Cardiac muscle cell (in vitro differentiated cells and primary cell): ENCODE measurements around the gene AGPAT4. TPM values are rescaled to one million over a fixed set of nuclear protein-coding genes. Genes with fewer than 3 reads are reported as not detected.

Experiments
- DNase-seq, 2 donors: peaks; one replicate each; pipeline versions ENCODE4 v3.0.0 to v3.0.0-alpha.2; 2010 to 2017; ENCODE audit warnings: low read depth in 1 of 2, low spot score in 1 of 2
- H3K27ac ChIP-seq: fragments of 200-600 bp; sonication (generic); 2 replicates; pipeline ENCODE4 v1.5.1; 2016
- H3K27me3 ChIP-seq: fragments of 200-600 bp; sonication (generic); 2 replicates; pipeline ENCODE4 v1.6.0; 2016; ENCODE audit warnings: control low read depth
- H3K36me3 ChIP-seq: fragments of 200-600 bp; sonication (generic); 2 replicates; pipeline ENCODE4 v1.5.1; 2016; ENCODE audit warnings: control low read depth
- H3K4me1 ChIP-seq: fragments of 200-600 bp; sonication (generic); 2 replicates; pipeline ENCODE4 v1.8.1; 2017; ENCODE audit warnings: low read depth, mild to moderate bottlenecking, mixed run types
- H3K4me3 ChIP-seq: fragments of 200-600 bp; sonication (generic); 2 replicates; pipeline ENCODE4 v1.5.1; 2016; ENCODE audit warnings: mild to moderate bottlenecking
- H3K9me3 ChIP-seq: fragments of 200-600 bp; sonication (generic); 2 replicates; pipeline ENCODE4 v1.5.1; 2017; ENCODE audit warnings: low read depth, mild to moderate bottlenecking, control low read depth
- CTCF ChIP-seq: IDR thresholded peaks from 2 replicates; pipeline ENCODE4 v1.5.1; 2012; ENCODE audit warnings: low read depth, mild to moderate bottlenecking, low read length
- polyA plus RNA-seq: library from polyadenylated mRNA; unstranded; fragments of >200 nt; fragmentation: Nextera tagmentation; extraction: Ambion mirVana; gene quantifications from 2 replicates; pipeline ENCODE4 v1.2.1, GENCODE V29; 2016
- total RNA-seq: library from RNA; depleted of rRNA; stranded (reverse); fragments of >200 nt; gene quantifications from 2 replicates; pipeline ENCODE4 v1.2.3, GENCODE V29; 2016

AGPAT4 gene
- total and polyA plus RNA-seq, 2 experiments from 2014 or later, result 13.9 to 17.7 TPM

GRCh38 chr6:161150566-161150965 is 123.3 kb downstream of the AGPAT4 start:
- DNase-seq, result no peak
- Histone ChIP-seq H3K9me3 (no peaks in the 10 kb centered on the region), H3K27me3 (no peaks in the 10 kb centered on the region), H3K36me3 (peaks cover 5% of the 10 kb centered on the region), H3K4me1 (no peaks in the 10 kb centered on the region), H3K27ac (no peak overlapping the region), H3K4me3 (no peak overlapping the region)
- no peak for TF ChIP-seq CTCF

- no peak overlapping the region for H3K27ac ChIP-seq
- TF ChIP-seq CTCF, result no peak
- H3K4me3 ChIP-seq, result no peak overlapping the region
- no peaks in the 10 kb centered on the region for H3K9me3 ChIP-seq
- H3K4me1 ChIP-seq, result no peaks in the 10 kb centered on the region
- H3K36me3 ChIP-seq, result peaks cover 5% of the 10 kb centered on the region
- no peak for DNase-seq
- no peaks in the 10 kb centered on the region for H3K27me3 ChIP-seq
Observed at GRCh38 chr6:161150136-161150535, 123.7 kb downstream of the AGPAT4 start.

- Histone ChIP-seq H3K4me1 (no peaks in the 10 kb centered on the region), H3K9me3 (no peaks in the 10 kb centered on the region), H3K27ac (no peak overlapping the region), H3K36me3 (peaks cover 8% of the 10 kb centered on the region), H3K27me3 (no peaks in the 10 kb centered on the region), H3K4me3 (no peak overlapping the region)
- no peak for TF ChIP-seq CTCF
- no peak for DNase-seq
Observed at GRCh38 chr6:161143663-161144430, 130.0 kb downstream of the AGPAT4 start.

GRCh38 chr6:161142957-161143296 is 130.9 kb downstream of the AGPAT4 start:
- no peak for DNase-seq
- no peak overlapping the region for H3K27ac ChIP-seq
- H3K4me3 ChIP-seq, result no peak overlapping the region
- H3K9me3 ChIP-seq, result no peaks in the 10 kb centered on the region
- H3K36me3 ChIP-seq, result peaks cover 11% of the 10 kb centered on the region
- no peaks in the 10 kb centered on the region for H3K27me3 ChIP-seq
- TF ChIP-seq CTCF, result no peak
- no peaks in the 10 kb centered on the region for H3K4me1 ChIP-seq

GRCh38 chr6:161141173-161141572 is 132.7 kb downstream of the AGPAT4 start:
- H3K27me3 ChIP-seq, result no peaks in the 10 kb centered on the region
- H3K4me1 ChIP-seq, result no peaks in the 10 kb centered on the region
- no peak for DNase-seq
- H3K4me3 ChIP-seq, result no peak overlapping the region
- peaks cover 6% of the 10 kb centered on the region for H3K36me3 ChIP-seq
- no peak for TF ChIP-seq CTCF
- H3K27ac ChIP-seq, result no peak overlapping the region
- no peaks in the 10 kb centered on the region for H3K9me3 ChIP-seq

- Histone ChIP-seq H3K27me3 (no peaks in the 10 kb centered on the region), H3K27ac (no peak overlapping the region), H3K9me3 (no peaks in the 10 kb centered on the region), H3K4me1 (no peaks in the 10 kb centered on the region), H3K36me3 (peaks cover 6% of the 10 kb centered on the region), H3K4me3 (no peak overlapping the region)
- no peak for TF ChIP-seq CTCF
- DNase-seq, result no peak
Observed at GRCh38 chr6:161140554-161140875, 133.3 kb downstream of the AGPAT4 start.
